Type B pancreatic cell (in vitro differentiated cells): ENCODE measurements around the gene CWC22. TPM values are rescaled to one million over a fixed set of nuclear protein-coding genes. Genes with fewer than 3 reads are reported as not detected.

Experiments used
- DNase-seq: peaks from one replicate; pipeline ENCODE4 v3.0.0; 2021; ENCODE audit warnings: mixed read lengths; ENCODE audit not compliant: unreplicated experiment; ENCODE audit errors: extremely low spot score
- H3K27ac Mint-ChIP-seq: 2 replicates; pipeline ENCODE4 v1.8.0; 2021; ENCODE audit warnings: mild to moderate bottlenecking, mixed read lengths
- H3K27me3 Mint-ChIP-seq: 2 replicates; pipeline ENCODE4 v1.8.0; 2021; ENCODE audit warnings: mixed read lengths
- H3K36me3 Mint-ChIP-seq: 2 replicates; pipeline ENCODE4 v1.8.0; 2021; ENCODE audit warnings: mixed read lengths
- H3K4me1 Mint-ChIP-seq: one replicate; pipeline ENCODE4 v1.8.0; 2021; ENCODE audit warnings: mixed read lengths; ENCODE audit not compliant: unreplicated experiment
- H3K4me3 Mint-ChIP-seq: 2 replicates; pipeline ENCODE4 v1.8.0; 2021; ENCODE audit warnings: mild to moderate bottlenecking, mixed read lengths
- H3K9me3 Mint-ChIP-seq: 2 replicates; pipeline ENCODE4 v1.8.0; 2021; ENCODE audit warnings: mixed read lengths
- CTCF ChIP-seq: fragments of 200-600 bp; sonication (generic); conservative IDR thresholded peaks from 2 replicates; pipeline ENCODE4 v1.5.0; 2021; ENCODE audit warnings: antibody characterized with exemption, mild to moderate bottlenecking
- total RNA-seq: library from RNA; stranded (reverse); gene quantifications from 2 replicates; pipeline ENCODE4 v1.2.1, GENCODE V29; 2021; ENCODE audit warnings: low replicate concordance

CWC22 gene
- total RNA-seq, 1 donor from 2014 or later, result 21.8 TPM

- Mint-ChIP-seq H3K36me3 (peaks cover 4% of the 10 kb centered on the region), H3K9me3 (no peaks in the 10 kb centered on the region), H3K27ac (no peak overlapping the region), H3K27me3 (no peaks in the 10 kb centered on the region), H3K4me3 (no peak overlapping the region), H3K4me1 (peaks cover 9% of the 10 kb centered on the region)
- TF ChIP-seq CTCF, result no peak
- no peak for DNase-seq
Observed at GRCh38 chr2:180002198-180002770, 4.8 kb downstream of the CWC22 start.

GRCh38 chr2:180001726-180002125, 5.4 kb downstream of the CWC22 start:
- Mint-ChIP-seq H3K4me3 (no peak overlapping the region), H3K36me3 (peaks cover 4% of the 10 kb centered on the region), H3K4me1 (peaks cover 9% of the 10 kb centered on the region), H3K9me3 (no peaks in the 10 kb centered on the region), H3K27me3 (no peaks in the 10 kb centered on the region), H3K27ac (no peak overlapping the region)
- no peak for TF ChIP-seq CTCF
- DNase-seq, result no peak

GRCh38 chr2:180000434-180000833, 6.7 kb downstream of the CWC22 start:
- no peak for DNase-seq
- H3K4me1 Mint-ChIP-seq, result peaks cover 10% of the 10 kb centered on the region
- H3K27ac Mint-ChIP-seq, result no peak overlapping the region
- H3K9me3 Mint-ChIP-seq, result no peaks in the 10 kb centered on the region
- H3K4me3 Mint-ChIP-seq, result no peak overlapping the region
- TF ChIP-seq CTCF, result no peak
- H3K36me3 Mint-ChIP-seq, result peaks cover 4% of the 10 kb centered on the region
- H3K27me3 Mint-ChIP-seq, result no peaks in the 10 kb centered on the region

GRCh38 chr2:179999000-179999399, 8.1 kb downstream of the CWC22 start:
- H3K4me1 Mint-ChIP-seq, result peaks cover 8% of the 10 kb centered on the region
- TF ChIP-seq CTCF, result no peak
- H3K4me3 Mint-ChIP-seq, result no peak overlapping the region
- peaks cover 4% of the 10 kb centered on the region for H3K36me3 Mint-ChIP-seq
- no peaks in the 10 kb centered on the region for H3K27me3 Mint-ChIP-seq
- H3K27ac Mint-ChIP-seq, result no peak overlapping the region
- H3K9me3 Mint-ChIP-seq, result no peaks in the 10 kb centered on the region
- no peak for DNase-seq

- DNase-seq, result no peak
- TF ChIP-seq CTCF, result no peak
- Mint-ChIP-seq H3K9me3 (no peaks in the 10 kb centered on the region), H3K36me3 (peaks cover 7% of the 10 kb centered on the region), H3K4me1 (peaks cover 5% of the 10 kb centered on the region), H3K27me3 (no peaks in the 10 kb centered on the region), H3K27ac (no peak overlapping the region), H3K4me3 (no peak overlapping the region)
Observed at GRCh38 chr2:179995741-179996515, 11.2 kb downstream of the CWC22 start.
